Keratinocyte (primary cell): ENCODE results near the gene NDUFAF8.

ENCODE experiments used
- EZH2 ChIP-seq: IDR thresholded peaks from one replicate; pipeline ENCODE4 v1.6.1; 2012; ENCODE audit warnings: inconsistent platforms, mild to moderate bottlenecking, low read length, moderate library complexity
- TF ChIP-seq, protein P1 (sequence below), 3 experiments: IDR thresholded peaks in 1 of 3; conservative IDR thresholded peaks in 1 of 3; optimal IDR thresholded peaks in 1 of 3; 2 replicates in 2 of 3; 3 replicates in 1 of 3; pipeline versions ENCODE3 to v1.5.1; 2011; ENCODE audit warnings: low read length in 3 of 3, mild to moderate bottlenecking in 3 of 3, moderate library complexity in 2 of 3, control low read depth in 1 of 3, inconsistent platforms in 1 of 3; ENCODE audit not compliant: insufficient read depth in 2 of 3; ENCODE audit errors: extremely low read depth in 1 of 3

DNA sequence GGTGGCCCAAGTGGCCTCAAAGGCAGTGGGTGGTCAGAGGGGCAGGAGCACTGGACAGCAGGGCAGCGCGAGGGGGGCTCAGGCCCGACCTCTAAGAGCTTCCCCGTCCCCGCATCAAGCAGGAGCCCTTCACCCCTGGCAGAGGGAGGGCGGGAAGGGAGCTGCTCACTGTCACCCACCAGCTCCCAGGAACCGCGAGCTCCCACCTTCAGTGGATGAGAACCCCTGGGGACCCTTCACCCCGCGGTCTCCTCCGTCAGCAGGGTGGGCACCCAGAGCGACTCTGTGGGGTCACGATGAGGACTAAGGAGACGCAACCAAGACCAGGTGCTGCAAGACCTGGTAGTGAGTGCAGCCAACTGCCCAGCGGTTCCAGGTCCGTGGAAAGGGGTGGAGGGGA is 30.0 kb upstream of the NDUFAF8 start:
- TF ChIP-seq, protein P1, sequence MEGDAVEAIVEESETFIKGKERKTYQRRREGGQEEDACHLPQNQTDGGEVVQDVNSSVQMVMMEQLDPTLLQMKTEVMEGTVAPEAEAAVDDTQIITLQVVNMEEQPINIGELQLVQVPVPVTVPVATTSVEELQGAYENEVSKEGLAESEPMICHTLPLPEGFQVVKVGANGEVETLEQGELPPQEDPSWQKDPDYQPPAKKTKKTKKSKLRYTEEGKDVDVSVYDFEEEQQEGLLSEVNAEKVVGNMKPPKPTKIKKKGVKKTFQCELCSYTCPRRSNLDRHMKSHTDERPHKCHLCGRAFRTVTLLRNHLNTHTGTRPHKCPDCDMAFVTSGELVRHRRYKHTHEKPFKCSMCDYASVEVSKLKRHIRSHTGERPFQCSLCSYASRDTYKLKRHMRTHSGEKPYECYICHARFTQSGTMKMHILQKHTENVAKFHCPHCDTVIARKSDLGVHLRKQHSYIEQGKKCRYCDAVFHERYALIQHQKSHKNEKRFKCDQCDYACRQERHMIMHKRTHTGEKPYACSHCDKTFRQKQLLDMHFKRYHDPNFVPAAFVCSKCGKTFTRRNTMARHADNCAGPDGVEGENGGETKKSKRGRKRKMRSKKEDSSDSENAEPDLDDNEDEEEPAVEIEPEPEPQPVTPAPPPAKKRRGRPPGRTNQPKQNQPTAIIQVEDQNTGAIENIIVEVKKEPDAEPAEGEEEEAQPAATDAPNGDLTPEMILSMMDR (optimal IDR thresholded peaks at IDR 0.05 in 1 of 3, IDR thresholded peaks at IDR 0.05 in 1 of 3, conservative IDR thresholded peaks at IDR 0.05 in 1 of 3; ENCODE audit: extremely low read depth in 1 of 3, insufficient read depth in 2 of 3, low read length in 3 of 3) = no peak
- TF ChIP-seq EZH2 = no peak
